Skin epidermis (tissue), 12 donors: Measurements from ENCODE around the gene FARS2.
"Not testable (repeated sequence)": the region's sequence is repeated elsewhere in the genome, so short reads cannot be mapped to it uniquely, and the experiment has no call there.

Experiments used
- H3K27ac ChIP-seq, 21 experiments: fragments of 200-600 bp; sonication (generic) in 11 of 21; one replicate each; pipeline ENCODE4 v1.5.0; 2020; ENCODE audit warnings: mild to moderate bottlenecking in 3 of 21, inconsistent platforms in 2 of 21, moderate library complexity in 2 of 21
- H3K4me3 ChIP-seq, 7 experiments: fragments of 200-600 bp; sonication (generic) in 2 of 7; one replicate each; pipeline ENCODE4 v1.5.0; 2020; ENCODE audit warnings: inconsistent platforms in 2 of 7, mild to moderate bottlenecking in 2 of 7, moderate library complexity in 1 of 7

The FARS2 gene

DNA sequence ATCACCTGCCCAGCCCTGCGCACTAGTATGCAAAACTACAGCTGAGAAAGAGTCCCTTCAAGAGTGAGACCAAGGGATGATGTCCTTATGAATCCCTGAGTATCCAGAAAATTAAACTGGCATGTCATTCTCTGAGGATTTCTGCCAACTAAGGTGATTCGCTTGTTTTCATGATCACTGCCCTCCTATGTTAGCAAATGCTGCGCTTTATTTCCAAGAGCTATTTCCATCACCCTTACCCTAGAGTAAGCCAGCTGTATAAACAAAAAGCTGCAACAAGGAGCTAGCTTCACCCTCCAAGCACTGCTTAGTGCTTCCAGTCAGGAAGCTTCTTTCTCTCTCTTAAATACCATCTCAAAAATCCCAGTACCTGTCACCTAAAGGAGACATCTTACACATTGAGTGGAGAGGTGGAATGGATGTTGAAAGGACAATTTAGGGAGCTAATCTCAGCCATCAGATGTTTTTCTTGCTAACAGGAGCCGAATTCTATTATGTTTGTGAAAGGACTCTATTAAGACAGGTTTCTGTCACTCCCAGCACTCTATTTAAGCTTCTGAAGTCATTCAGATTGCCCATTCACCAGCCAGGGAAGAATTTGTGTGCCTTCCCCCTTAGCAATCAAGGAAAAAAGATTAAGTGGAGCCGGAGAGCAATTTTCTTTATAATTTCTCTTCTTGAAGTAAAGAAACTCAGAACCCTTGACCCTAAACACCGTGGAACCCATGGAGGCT lies 423.2 kb downstream of the FARS2 start:
- Histone ChIP-seq H3K27ac (no peak overlapping the region), H3K4me3 (no peak overlapping the region)

DNA sequence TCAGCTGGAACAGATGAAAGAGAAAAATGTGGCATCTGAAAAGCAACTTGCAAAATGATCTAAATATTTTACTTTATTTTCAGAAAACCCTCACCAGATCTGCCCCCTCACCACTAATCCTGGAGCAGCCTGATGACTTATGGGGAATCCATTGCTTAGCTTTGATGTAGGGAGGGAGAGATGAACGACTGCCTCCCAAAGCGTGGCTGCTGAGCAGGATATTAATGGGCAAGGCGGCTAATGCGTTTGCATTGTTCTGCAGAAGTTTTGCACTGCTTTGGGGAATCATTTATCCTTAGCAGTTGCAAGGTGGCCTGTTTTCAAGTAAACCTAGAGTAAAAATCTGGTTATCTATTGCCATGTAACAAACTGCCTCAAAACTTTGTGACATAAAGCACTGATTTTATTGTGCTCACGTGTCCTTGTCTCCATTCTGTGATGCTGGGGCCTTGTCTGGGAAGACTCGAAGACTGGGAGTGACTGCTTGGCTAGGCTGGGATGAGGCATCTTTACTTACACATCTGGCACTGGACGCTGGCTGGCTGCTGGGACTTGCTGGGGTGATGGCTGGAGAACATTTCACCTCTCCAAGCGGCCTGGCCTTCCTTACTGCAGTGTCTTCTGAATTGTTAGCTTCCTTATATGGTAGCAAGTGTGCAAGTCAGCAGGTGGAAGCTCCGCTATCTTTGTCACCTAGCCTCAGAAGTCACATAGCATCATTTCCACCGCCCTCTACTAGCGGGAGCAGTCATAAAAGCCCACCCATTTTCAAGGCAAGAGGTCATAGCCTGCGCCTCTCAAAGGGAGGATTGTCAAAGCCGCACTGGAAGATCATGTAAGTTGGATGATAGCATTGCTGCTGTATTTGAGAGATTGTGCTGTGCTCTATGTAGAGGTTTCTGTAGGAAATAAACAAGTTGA lies 432.2 kb downstream of the FARS2 start:
- H3K4me3 ChIP-seq, result no peak overlapping the region
- no peak overlapping the region for H3K27ac ChIP-seq

GRCh38 chr6:5695260-5696245 lies 434.2 kb downstream of the FARS2 start:
- H3K27ac ChIP-seq, result peak overlapping the region in 14 of 21 experiments; percentile 9 to 78 (median 60)
- H3K4me3 ChIP-seq, result no peak overlapping the region

GRCh38 chr6:5697508-5697907 lies 436.2 kb downstream of the FARS2 start:
- H3K27ac ChIP-seq, result no peak overlapping the region

GRCh38 chr6:5698318-5698717 lies 437.0 kb downstream of the FARS2 start:
- Histone ChIP-seq H3K4me3 (no peak overlapping the region), H3K27ac (peak overlapping the region in 4 of 21 experiments; percentile 2 to 40 (median 31))

More at GRCh38 chr6:5697508-5697907, 436.2 kb downstream of the FARS2 start:
- no peak overlapping the region for H3K4me3 ChIP-seq

GRCh38 chr6:5699064-5699463 lies 437.8 kb downstream of the FARS2 start:
- H3K27ac ChIP-seq, result peak overlapping the region in 5 of 21 experiments; percentile 31 to 60 (median 40)
- H3K4me3 ChIP-seq, result not testable (repeated sequence)

DNA sequence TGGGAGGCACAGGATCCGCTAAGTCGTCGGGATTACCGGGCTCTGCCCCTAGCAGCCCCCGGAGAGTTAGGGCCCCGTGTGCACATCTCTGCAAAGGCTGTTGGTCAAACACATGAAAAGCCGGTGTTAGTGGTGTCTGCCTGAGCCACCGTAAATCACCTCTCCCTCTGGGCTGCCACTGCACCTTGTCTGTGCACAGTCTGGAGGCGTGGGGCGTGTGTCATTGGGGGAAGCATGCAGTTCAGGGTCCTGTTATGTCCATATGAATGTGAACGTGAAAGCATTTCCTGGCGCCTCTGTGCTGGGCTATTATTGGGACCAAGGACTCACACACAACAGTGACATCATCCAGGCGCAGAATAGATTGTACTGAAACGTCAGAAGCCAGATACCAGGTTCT lies 439.9 kb downstream of the FARS2 start:
- Histone ChIP-seq H3K27ac (no peak overlapping the region), H3K4me3 (no peak overlapping the region)

DNA sequence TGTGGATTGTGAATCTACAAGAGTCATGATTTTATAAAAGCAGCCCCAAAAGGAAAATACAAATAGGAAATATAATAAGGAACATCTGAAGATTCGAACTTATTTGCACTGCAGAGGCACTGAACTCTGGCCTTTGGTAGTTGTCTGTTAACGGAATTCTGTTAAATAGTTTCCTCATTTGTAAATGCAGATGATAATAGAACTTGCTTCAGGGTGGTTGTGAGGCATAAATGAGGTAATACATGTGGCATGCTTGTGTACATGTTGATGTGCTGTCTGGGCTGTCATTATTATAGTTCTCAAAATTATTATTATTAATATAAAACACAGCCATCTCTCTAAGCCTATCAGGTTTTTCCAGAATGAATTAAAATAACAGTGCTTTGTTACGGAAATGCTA lies 443.4 kb downstream of the FARS2 start:
- H3K27ac ChIP-seq, result no peak overlapping the region
- no peak overlapping the region for H3K4me3 ChIP-seq

- Histone ChIP-seq H3K27ac (no peak overlapping the region), H3K4me3 (no peak overlapping the region)
Measured at GRCh38 chr6:5705252-5705651, 443.9 kb downstream of the FARS2 start.

DNA sequence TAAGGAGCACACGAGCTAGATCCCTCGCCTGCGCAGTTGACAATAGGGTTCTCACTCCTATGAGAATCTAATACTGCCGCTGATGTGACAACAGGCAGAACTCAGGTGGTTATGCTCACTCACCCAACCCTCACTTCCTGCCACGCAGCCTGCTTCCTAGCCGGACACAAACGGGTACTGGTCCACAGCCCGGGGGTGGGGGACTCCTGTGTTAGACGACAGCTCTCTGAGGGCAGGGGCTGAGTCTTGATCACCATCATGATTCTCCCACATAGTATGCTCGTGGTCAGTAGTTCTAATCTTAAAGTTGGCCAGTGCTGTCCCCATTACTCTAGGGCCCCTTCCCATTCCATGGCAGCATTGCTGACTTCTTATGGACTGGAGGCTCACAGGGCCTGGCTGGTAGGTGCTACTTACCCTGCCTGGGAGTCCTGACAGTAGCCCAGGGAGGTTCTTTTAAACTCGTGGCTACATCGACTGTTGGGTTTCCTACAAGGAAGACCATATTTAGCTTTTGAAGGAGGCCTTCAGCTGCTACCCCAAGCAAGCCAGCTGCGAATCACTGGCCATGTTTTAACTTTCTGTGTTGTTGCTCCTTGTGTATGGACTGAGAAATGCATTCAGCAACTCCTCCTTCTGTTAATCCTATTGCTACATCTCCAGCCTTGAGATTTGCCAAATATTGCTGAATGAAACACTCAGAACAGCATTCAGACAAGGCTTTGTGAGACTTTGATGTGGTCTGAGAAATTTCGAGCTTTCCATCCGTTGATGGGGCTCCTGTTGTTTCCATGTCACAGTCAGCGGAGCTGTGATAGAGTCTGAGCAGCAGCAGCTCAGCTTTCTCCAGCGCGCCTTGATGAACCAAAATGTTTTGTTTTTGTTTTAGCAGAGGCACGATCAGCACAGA lies 445.1 kb downstream of the FARS2 start:
- Histone ChIP-seq H3K4me3 (no peak overlapping the region), H3K27ac (no peak overlapping the region)

- Histone ChIP-seq H3K27ac (no peak overlapping the region), H3K4me3 (no peak overlapping the region)
Measured at GRCh38 chr6:5707281-5708045, 446.1 kb downstream of the FARS2 start.

GRCh38 chr6:5710516-5710915 lies 449.2 kb downstream of the FARS2 start:
- Histone ChIP-seq H3K4me3 (no peak overlapping the region), H3K27ac (no peak overlapping the region)

DNA sequence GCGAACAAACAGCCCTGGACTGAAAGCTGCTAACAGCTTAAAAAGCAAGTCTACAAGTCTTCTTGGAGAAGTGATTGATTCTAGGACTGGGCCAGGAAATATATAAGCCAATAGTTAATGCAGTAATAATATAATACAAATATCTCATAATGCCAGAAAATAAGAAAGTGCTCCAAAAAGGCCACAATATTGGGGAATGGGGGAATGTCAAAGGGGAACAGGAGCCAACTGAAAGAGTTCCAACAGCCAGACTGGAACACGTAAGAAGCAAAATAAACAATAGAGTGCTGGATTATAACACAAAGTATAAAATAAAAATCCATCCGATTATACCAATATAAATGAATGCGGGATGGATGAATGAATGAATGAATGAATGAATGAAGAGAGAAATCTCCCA lies 449.6 kb downstream of the FARS2 start:
- H3K27ac ChIP-seq, result no peak overlapping the region
- no peak overlapping the region for H3K4me3 ChIP-seq

- Histone ChIP-seq H3K4me3 (no peak overlapping the region), H3K27ac (no peak overlapping the region)
Measured at GRCh38 chr6:5712349-5713215, 451.3 kb downstream of the FARS2 start.

GRCh38 chr6:5713519-5713918 lies 452.2 kb downstream of the FARS2 start:
- Histone ChIP-seq H3K27ac (no peak overlapping the region), H3K4me3 (no peak overlapping the region)

- Histone ChIP-seq H3K4me3 (no peak overlapping the region), H3K27ac (no peak overlapping the region)
Measured at GRCh38 chr6:5718231-5718947, 457.1 kb downstream of the FARS2 start.
